Measurements from ENCODE around the gene RFC2.
"Not testable (repeated sequence)": the region's sequence is repeated elsewhere in the genome, so short reads cannot be mapped to it uniquely, and the experiment has no call there.

RFC2 gene

DNA sequence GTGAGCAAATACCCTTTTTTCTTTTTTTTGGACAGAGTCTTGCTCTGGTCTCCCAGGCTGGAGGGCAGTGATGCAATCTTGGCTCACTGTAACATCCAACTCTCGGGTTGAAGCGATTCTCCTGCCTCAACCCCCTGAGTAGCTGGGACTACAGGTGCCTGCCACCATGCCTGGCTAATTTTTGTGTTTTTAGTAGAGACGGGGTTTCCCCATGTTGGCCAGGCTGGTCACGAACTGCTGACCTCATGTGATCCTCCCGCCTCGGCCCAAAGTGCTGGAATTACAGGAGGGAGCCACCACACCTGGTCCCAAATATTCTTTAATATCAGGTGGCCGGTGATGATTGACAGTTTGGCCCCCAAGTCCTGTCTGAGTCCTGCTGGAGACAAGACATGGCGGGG, 37.8 kb downstream of the RFC2 start:
- no peak for DNase-seq

DNA sequence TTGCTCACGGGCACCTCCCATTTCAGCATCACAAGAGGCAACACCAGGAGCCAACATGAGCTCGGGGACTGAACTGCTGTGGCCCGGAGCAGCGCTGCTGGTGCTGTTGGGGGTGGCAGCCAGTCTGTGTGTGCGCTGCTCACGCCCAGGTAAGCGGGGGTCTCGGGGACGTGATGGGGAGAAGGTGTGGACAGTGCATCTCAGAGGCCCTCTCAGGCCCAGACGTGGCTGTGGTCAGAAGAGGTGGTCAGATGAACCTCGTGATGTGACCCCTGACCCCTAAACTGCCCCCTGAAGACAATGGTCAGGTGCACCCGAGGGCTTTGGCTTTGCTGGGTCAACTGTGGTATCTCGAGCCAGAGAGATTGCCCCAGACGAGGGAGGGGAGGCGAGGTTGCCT, 38.3 kb downstream of the RFC2 start:
- no peak for DNase-seq

DNA sequence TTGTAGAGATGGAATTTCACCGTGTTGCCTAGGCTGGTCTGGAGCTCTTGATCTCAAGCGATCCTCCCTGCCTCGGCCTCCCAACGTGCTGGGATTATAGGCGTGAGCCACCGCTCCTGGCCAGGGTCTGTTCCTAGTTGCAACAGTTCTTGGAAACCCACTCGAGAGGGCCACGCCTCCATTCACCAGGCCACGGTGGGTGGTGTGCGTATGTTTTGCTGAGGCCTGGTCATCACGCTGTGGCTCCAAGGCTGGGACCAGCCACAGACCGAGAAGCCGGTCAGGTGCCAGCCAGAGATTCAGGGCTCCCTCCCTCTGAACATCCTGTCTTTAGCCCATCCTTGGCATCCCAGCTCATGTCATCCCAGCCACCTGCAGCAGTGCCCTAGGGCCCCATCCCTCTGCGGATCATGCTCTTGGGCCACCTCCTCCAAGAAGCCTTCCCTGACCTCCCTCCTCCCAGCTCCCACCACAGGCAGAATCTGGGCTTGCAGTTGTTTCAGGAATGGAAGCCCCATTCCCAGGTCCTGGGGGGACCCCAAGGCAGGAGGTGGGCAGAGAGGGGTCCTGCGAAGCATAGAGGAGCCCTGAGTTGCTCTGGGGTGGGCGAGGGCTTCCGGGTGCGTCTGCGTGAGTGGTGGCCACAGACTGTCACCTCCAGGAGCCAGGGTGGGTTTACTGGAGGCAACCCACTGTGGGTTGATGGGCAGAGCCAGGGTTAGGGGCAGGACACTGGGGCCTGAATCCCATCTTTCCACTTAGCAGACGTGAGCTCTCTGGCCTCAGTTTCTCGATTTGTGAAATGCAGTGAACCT, 39.2 kb downstream of the RFC2 start:
- DNase-seq: no peak

DNA sequence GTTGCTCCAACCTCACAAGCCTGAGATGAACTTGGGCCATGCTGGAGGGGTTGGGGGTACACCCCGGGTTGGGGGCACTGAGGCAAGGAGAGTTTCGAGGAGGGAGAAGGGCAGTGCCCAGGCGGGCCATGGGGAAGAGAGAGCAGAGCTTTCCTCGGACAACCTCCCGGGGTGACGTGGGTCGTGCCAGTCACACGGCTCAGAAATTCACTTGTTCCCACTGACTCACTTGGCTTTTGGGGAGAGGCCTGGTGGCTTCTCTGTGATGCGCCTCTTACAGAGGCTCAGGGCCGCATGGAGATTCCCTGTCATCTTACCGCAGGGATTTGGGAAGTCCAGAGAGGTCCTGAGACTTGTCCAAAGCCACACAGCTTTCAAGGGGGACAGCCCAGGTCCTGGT, 41.5 kb downstream of the RFC2 start:
- DNase-seq: peak in 1 of 2 donors; percentile 28

DNA sequence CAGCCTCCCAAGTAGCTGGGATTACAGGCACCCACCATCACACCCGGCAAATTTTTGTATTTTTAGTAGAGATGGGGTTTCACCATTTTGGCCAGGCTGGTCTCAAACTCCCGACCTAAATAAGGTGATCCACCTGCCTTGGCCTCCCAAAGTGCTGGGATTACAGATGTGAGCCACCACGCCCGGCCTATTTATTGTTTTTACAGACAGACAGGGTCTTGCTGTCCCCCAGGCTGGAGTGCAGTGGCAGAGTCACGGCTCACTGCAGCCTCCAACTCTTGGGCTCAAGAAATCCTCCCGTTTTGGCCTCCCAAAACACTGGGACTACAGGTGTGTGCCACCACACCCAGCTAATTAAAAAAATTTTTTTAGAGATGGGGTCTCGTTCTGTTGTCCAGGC, 46.0 kb downstream of the RFC2 start:
- not testable (repeated sequence) for DNase-seq

DNA sequence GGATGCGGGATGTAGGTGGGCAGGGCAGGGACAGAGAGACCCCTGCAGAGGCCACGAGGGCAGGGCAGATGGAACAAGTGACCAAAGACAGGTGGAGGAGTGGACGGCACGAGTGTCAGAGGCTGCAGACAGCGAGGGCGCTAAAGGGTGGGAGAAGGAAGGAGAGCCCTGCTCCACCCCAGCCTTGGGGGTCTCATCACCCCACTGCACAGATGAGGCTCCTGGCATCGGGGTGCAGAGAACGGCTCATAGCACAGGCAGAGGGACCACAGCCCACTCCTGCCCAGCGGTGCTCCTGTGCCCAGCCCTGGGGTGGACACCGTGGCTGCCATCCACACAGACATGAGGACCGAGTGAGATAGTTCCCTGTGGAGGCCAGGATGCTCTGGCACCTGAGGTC, 46.6 kb downstream of the RFC2 start:
- DNase-seq: no peak

DNA sequence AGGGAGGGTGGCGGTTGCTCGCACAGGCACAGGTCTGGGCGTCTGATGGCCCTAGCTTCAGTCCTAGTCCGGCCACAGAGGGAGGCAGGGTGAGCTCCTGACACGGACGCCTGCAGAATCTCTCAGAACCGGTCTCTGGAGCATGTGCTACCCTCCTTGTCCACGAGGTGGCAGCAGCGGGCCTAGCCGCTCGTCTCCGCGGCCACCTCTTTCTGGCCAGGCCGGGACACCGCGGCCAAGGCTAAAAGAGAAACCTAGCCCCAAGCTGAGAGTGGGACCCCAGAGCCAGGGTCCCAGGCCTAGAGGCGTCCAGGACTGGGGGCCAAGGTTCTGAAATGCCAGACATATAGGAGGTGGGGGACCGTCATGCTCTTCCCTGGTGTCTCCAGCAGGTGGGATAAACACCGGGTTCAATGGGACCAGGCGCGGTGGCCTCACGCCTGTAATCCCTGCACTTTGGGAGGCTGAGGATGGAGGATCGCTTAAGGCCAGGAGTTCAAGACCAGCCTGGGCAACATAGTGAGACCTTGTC, 47.5 kb downstream of the RFC2 start:
- DNase-seq: peak; percentile 75 to 79

DNA sequence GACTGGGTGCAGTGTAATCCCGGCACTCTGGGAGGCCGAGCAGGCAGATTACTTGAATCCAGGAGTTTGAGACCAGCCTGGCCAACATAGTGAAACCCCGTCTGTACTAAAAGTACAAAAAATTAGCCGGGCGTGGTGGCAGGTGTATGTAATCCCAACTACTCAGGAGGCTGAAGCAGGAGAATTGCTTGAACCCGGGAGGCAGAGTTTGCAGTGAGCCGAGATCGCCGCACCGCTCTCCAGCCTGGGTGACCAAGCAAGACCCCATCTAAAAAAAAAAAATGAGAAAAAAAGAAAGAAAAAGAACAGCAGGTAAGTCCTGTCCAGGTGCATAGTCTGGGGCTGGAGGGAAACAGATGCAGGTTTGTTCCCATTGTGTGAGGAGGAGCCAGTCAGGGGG, 48.1 kb downstream of the RFC2 start:
- not testable (repeated sequence) for DNase-seq

DNA sequence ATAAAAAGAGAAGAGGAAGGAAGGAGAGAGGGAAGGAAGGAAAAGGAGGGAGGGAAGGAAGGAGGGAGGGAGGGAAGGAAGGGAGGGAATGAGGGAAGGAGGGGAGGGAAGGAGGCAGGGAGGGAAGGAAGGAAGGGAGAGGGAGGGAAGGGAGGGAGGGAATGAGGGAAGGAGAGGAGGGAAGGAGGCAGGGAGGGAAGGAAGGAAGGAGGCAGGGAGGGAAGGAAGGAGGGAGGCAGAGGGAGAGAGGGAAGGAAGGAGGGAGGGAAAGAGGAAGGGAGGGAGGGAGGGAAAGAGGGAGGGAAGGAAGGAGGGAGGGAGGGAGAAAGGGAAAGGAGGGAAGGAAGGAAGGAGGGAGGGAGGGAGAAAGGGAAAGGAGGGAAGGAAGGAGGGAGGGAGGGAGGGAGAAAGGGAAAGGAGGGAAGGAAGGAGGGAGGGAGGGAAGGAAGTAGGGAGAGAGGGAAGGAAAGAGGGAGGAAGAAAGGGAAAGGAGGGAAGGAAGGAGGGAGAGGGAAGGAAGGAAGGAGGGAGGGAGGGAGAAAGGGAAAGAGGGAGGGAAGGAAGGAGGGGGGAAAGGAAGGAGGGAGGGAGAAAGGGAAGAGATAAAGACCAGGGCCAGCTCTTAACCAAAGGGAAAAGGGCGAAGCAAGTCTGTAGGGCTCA, 50.1 kb downstream of the RFC2 start:
- DNase-seq: no peak

DNA sequence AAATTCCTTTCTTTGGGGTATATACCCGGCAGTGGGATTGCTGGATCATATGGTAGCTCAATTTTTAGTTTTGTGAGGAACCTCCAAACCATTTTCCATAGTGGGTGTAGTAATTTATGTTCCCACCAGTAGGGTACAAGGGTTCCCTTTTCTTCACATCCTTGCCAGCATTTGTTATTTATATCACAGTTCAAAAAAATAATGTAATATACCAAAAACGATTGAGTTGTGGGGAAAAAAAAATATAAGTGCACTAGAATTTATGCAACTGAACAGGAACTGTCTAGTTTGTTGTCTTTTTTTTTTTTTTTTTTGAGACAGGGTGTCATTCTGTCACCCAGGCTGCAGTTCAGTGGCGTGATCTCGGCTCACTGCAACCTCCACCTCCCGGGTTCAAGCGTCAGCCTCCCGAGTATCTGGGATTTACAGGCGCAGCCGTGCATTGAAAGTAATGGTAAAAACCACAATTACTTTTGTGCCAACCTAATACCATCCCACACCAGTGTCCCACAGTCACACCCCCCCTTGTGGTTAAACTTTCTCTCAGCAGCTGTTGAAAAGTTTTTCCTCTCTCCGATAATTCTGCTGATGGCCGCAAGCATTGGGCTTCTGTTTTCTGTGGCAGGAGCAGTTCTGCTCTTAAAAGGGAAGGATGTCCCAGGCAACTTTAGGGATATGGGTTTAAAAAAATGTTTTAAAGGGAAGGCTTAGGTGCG, 51.2 kb downstream of the RFC2 start:
- DNase-seq: peak; percentile 36 to 44

DNA sequence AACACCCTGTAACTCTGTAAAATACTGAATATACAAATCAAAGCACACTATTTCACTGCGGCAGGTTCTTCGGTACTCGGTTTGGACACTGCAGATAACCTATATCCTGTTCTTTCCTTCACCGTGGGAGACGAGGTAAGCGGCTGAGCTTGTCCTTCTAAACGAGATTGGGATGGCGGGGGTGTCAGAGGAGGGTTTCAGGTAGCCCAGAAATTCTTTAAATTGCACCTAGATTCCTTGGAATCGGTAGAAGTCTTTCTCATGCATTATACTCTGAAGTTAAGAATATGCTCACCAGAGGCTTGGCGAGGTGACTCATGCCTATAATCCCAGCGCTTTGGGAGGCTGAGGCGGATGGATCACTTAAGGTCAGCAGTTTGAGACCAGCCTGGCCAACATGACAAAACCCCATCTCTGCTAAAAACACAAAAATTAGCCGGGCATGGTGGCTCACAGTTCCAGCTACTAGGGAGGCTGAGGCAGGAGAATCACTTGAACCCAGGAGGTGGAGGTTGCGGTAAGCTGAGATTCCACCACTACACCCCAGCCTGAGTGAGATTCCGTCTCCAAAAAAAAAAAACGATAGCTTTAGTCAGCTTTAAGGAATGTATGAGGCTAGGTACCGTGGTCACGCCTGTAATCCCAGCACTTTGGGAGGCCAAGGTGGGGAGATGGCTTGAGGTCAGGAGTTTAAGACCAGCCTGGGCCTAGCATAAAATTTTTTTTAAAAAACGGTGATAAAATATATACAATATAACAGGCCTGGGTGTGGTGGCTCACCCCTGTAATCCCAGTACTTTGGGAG, 54.4 kb downstream of the RFC2 start:
- no peak for DNase-seq

DNA sequence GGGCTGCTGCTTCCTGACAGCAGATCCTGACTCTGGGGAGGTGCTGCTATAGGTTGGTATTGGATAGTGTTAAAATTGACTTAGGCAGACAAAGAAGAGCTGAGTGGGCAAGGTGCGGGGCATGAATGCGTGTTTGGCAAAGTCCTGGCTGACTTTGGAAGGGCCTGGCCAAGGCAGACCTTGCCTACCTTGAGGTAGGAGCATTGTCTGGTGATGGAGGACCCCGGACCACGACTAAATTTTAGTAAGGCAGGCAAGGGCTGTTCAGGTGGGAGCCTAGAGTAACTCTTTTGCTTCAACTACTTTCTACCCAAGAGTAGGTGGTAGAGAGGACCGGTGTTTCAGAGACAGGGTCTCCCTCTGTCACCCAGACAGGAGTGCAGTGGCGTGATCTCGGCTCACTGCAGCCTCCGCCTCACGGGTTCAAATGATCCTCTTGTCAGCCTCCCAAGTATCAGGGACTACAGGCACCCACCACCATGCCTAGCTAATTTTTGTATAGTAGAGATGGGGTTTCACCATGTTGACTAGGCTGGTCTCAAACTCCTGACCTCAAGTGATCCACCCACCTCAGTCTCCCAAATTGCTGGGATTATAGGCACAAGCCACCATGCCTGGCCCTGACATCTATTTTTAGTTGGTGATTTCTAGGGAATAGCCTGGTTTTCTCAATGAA, 56.6 kb downstream of the RFC2 start:
- DNase-seq: no peak

DNA sequence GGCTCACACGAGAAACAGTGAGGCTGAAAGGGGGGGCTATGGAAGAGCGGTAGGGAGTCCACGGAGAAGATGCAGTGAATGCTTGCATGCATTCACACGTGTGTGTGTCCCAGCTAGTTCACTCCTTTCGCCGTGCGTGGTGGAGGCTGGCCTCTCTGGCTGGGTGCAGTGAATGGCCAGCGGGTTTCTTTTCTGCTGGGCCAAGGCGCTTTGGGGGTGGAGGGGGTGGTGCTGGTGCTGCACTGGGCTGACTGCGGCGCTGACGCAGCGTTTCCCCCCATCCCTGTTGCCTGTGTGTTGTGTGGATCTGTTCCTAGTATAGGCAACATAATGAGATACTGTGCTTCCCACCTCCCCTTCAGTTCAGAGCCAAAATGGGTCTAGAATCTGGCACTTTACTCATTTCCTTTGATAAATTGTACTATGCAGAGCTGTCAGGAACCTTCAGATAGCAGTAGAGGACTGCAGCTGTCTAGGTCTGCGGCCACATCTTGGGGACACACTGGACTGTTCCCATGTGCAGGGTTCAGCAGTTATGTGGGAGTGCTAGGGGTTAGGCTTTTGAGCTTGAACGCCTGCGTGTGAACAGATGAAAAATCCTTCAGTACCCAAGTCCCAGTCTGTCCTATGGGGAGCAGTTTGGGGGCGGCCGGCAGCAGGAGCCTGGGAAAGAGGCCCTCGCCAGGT, 58.1 kb downstream of the RFC2 start:
- not testable (repeated sequence) for DNase-seq

DNA sequence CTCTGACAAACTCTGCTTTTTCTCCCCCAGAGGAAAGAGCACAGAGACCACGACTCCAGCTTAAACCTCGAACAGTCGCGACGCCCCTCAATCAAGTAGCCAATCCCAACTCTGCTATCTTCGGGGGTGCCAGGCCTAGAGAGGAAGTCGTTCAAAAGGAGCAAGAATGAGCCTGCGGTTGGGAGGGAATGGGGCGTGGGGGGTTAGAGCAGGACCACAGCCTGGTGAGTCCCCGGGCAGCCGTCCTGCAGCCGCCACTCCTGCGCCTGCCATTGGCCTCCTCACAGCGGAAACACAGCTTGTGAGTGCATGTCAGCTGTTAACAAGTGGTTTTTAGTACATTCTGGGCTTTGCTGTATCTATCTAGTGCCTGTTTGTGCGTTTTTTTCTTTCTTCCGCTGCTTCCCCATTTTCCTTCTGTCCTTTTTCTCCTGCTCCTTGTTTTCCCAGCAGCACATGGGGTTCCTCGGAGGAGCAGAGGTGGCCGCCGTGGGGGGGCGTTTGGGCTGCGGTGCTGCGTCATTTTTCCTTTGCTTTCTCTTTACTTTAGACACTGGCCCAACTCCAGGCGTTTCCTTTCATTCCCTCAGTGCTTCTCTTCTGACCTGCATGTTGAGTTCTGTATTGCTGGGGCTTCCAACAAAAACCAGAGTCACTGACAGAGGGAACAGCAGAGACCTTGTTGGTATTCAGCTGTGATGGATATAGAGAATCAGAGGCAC, 58.9 kb downstream of the RFC2 start:
- DNase-seq: not testable (repeated sequence)

DNA sequence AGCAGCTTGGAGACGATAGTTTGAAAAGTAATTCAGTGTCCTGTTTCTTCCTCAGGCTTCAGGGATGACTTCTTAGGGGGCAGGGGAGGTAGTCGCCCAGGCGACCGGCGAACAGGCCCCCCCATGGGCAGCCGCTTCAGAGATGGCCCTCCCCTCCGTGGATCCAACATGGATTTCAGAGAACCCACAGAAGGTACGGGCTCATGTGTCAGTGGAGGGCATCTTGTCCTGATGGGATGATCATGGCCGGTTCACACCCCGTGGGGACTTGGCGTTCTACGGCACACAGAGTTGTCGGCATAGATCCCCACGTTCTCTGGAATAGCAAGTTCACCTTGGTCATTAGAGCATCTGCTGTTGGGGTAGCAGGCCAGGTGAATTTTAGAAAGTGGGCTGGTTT, 59.5 kb downstream of the RFC2 start:
- no peak for DNase-seq

DNA sequence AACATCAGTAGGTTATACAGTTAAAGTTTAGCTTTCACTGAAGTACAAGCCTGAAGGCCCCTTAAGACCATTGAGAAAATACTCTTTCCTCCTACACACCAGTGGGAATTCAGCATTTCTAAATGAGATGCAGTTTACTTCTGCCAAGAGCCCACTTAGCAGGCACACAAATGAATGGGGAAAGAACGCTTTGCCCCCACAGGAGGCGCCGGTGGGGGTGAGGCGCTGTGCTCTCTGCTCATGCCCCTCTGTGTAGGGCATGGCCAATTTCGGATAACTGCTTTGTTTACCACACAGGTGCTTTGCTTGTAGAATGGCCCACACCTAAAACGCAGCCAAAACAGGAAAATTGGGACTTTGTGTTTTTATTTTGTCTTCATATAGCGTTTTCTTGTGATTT, 60.3 kb downstream of the RFC2 start:
- no peak for DNase-seq

DNA sequence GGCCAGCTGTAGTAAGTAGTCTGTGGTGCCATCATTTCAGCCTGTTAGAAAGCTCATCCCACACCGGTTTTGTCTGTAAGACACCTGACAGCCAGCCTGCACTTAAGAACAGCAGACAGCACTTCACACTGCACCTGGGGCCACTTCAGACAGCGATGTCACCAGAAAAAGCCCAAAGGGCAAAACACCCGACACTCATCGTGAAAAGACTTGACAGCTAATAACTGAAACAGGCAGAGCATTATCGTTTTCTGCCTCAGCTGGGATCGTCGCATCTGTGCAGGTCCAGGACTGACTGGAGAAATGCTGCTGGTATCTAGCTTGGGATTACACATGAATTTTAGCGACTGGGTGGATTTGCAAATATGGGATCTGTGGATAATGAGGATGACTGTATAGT, 61.1 kb downstream of the RFC2 start:
- no peak for DNase-seq

DNA sequence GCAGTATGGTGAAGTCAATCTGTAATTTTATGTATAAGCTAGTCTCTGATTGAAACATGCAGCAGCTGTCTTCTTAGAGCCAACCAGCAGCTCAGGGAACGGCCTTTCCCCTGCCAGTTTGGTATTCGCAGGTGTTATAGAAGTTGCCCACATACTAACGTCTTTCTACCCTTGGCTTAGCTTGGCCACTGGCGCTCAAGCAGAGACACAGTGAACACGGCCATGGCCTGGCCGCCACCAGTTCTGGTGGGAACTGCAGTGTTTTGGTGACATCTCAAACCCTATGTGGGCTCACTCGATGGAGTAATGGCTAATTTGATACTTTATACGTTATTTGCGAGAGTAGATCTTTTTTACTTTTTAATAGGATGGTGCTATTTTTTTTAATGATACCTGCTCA, 63.0 kb downstream of the RFC2 start:
- DNase-seq: no peak

DNA sequence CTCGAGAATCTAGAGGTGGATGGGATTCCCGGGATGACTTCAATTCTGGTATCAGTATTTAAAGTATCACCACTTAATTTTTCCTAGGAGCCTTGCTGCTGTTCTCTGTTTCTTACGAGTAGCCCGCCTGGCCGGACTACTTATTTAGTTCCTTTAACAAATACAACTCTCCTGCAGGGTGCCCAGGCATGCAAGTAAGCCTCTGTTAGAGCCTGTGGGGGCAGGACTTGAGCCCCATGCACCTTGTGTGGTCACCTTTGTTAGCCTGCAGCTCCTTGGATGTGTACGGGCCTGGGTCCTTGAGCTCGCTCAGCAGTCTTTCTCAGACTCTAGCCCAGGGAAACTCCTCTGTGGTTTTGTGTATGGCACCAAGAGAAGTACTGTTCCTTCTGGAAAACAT, 63.9 kb downstream of the RFC2 start:
- DNase-seq: no peak

DNA sequence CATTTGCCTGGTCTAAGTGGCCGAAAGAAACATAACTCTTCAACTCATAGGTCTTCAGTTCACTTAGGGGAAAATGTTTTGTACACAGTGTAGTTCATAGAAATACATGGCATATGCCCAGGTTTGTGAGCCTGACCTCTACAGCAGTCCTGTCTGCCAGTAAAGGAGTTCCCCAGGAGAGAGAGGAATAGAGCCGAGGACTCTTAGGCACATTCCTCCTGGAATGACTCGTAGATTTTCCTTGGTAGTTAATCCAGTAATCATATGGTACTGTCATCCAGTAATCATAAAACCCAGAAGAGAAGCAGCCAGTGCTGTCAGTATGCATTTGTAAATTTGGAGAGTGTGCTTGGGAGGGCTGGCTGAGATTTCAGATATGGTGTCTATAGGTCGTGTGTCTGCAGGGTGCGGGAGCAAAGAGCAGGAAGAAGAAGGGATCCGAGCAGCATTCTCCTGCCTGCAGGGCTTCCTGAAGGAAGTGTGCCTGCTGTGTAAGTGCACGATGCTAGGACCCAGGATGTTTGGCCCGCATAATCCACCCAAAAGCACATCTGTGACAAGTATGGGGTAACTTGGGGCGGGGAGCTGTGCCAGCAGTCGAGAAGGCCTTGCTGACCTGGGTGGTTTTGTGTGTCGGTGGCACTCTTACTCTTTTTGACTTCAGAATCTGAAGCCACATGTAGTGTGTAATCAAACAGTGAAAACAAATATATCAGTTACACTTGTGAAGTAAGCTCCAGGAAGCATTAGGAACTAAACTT, 66.1 kb downstream of the RFC2 start:
- no peak for DNase-seq
